Lung (tissue), 12 donors: Measurements from ENCODE around the gene XPC. TPM values are rescaled to one million over a fixed set of nuclear protein-coding genes. Genes with fewer than 3 reads are reported as not detected.

Source experiments
- ATAC-seq: fragments of 200-7000 bp; cut with Tn5 transposase; one replicate; pipeline ENCODE4 v1.9.1; 2020; ENCODE audit warnings: moderate number of reproducible peaks; ENCODE audit not compliant: insufficient read depth, low FRiP score
- DNase-seq, 3 donors: peaks; one replicate each; pipeline ENCODE4 v3.0.0-alpha.2; 2013 to 2017
- H3K27ac ChIP-seq, 2 donors: one replicate each; pipeline ENCODE4 v1.5.1; 2013; ENCODE audit warnings: mild to moderate bottlenecking in 2 of 2, moderate library complexity in 2 of 2, control low read depth in 1 of 2, inconsistent platforms in 1 of 2, low read depth in 1 of 2, low read length in 1 of 2
- H3K27me3 ChIP-seq, 3 donors: one replicate each; pipeline ENCODE4 v1.5.1; 2013; ENCODE audit warnings: low read length in 2 of 3; ENCODE audit not compliant: control insufficient read depth in 3 of 3, insufficient read depth in 3 of 3
- H3K36me3 ChIP-seq, 4 donors: one replicate each; pipeline ENCODE4 v1.5.1; 2013; ENCODE audit warnings: low read length in 4 of 4, mild to moderate bottlenecking in 1 of 4, moderate library complexity in 1 of 4; ENCODE audit not compliant: control insufficient read depth in 4 of 4, insufficient read depth in 4 of 4
- H3K4me1 ChIP-seq, 5 donors: one replicate each; pipeline ENCODE4 v1.5.1; 2013; ENCODE audit warnings: low read length in 5 of 5, mild to moderate bottlenecking in 2 of 5, moderate library complexity in 1 of 5; ENCODE audit not compliant: control insufficient read depth in 5 of 5, insufficient read depth in 5 of 5
- H3K4me3 ChIP-seq: one replicate; pipeline ENCODE4 v1.5.1; 2013; ENCODE audit warnings: mild to moderate bottlenecking, control low read depth, moderate library complexity
- H3K9ac ChIP-seq, 2 donors: one replicate each; pipeline ENCODE4 v1.5.1; 2013; ENCODE audit warnings: low read length in 2 of 2, control low read depth in 1 of 2; ENCODE audit not compliant: insufficient read depth in 1 of 2
- H3K9me3 ChIP-seq, 4 donors: one replicate each; pipeline ENCODE4 v1.5.1; 2013; ENCODE audit warnings: low read length in 3 of 4, mild to moderate bottlenecking in 1 of 4, moderate library complexity in 1 of 4; ENCODE audit not compliant: control insufficient read depth in 4 of 4, insufficient read depth in 3 of 4
- WGBS, 2 donors: extraction: QIAGEN DNeasy Blood & Tissue Kit; methylation state at CpG; one replicate each; pipeline ENCODE4 v1.1.7; 2013; 5-methylcytosine and 5-hydroxymethylcytosine counted together
- polyA plus RNA-seq, 2 donors: library from polyadenylated mRNA; stranded (reverse); fragments of 200-250 nt; gene quantifications; one replicate each; pipeline ENCODE4 v1.2.1, GENCODE V29; 2013
- total RNA-seq, 2 donors: library from RNA; depleted of rRNA in 1 of 2; stranded (reverse); fragments of >200 nt in 1 of 2; gene quantifications; one replicate each; pipeline ENCODE4 v1.2.1, GENCODE V29; 2014 to 2021
- TF ChIP-seq, protein P1 (sequence below): IDR thresholded peaks from 2 replicates; pipeline ENCODE4 v1.5.1; 2012; ENCODE audit warnings: mild to moderate bottlenecking; ENCODE audit errors: control extremely low read depth, extremely low read depth
- donor health status: control.
- donor health status: control.
- donor health status: Bipolar disorder and iron deficiency.
- donor health status: healthy.
- donor health status: DM: yes; HTN: yes; CAD: no.

The XPC gene
- total and polyA plus RNA-seq, 4 donors = 16.4 to 31.9 (median 23.7) TPM

DNA sequence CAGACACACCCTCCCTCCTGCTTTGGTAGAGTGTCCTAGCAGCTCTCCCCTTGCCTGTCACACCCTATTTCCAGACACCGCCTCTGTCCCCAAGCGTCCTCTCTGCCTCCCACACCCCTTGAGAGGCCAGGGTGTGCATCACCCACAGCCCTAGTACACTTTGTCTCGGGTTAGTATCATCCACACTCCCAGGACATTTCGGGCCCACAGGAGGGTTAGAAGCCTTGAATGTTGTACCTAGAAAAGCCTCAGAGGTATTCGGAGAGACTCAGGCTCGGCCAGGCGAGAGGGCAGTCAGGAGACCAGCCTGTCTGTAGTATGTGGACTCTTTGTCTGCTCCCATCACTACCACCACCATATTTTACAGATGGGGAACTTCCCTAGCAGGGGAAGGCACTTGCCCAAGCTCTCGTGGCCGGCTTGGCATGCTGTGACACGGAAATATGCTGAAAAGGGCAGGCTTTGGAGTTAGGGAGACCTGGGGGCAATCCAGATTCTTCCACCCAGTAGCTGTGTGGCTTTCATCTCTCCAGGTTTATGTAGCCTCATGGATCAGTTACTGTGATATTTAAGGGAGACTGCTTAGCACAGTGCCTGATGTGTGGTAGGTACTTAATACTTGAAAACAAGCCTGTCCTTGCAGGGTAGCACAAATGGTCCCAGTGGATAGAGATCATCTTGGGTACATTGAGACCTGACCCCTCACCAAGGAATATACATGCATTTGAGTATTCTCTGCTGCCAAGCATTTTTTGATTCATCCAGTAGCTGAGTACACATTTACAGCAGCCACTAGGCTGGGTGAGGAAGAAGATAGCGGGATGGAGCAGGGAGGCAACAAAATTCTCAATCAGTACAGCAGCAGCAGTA is 52.1 kb downstream of the XPC start:
- TF ChIP-seq, protein P1, sequence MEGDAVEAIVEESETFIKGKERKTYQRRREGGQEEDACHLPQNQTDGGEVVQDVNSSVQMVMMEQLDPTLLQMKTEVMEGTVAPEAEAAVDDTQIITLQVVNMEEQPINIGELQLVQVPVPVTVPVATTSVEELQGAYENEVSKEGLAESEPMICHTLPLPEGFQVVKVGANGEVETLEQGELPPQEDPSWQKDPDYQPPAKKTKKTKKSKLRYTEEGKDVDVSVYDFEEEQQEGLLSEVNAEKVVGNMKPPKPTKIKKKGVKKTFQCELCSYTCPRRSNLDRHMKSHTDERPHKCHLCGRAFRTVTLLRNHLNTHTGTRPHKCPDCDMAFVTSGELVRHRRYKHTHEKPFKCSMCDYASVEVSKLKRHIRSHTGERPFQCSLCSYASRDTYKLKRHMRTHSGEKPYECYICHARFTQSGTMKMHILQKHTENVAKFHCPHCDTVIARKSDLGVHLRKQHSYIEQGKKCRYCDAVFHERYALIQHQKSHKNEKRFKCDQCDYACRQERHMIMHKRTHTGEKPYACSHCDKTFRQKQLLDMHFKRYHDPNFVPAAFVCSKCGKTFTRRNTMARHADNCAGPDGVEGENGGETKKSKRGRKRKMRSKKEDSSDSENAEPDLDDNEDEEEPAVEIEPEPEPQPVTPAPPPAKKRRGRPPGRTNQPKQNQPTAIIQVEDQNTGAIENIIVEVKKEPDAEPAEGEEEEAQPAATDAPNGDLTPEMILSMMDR = no peak
- WGBS, 2 donors = 51 to 69% methylated on average over 11 of the region's 11 CpGs
- Histone ChIP-seq H3K9me3 (no peaks in the 10 kb centered on the region), H3K4me3 (peak overlapping the region; percentile 25), H3K36me3 (peaks cover 16 to 38% (median 18%) of the 10 kb centered on the region in 4 donors), H3K9ac (peak overlapping the region; percentile 69 to 82), H3K27me3 (no peaks in the 10 kb centered on the region), H3K4me1 (peaks cover 7 to 29% (median 17%) of the 10 kb centered on the region in 5 donors), H3K27ac (peak overlapping the region; percentile 97 to 98)
- no peak for ATAC-seq
- DNase-seq = no peak

DNA sequence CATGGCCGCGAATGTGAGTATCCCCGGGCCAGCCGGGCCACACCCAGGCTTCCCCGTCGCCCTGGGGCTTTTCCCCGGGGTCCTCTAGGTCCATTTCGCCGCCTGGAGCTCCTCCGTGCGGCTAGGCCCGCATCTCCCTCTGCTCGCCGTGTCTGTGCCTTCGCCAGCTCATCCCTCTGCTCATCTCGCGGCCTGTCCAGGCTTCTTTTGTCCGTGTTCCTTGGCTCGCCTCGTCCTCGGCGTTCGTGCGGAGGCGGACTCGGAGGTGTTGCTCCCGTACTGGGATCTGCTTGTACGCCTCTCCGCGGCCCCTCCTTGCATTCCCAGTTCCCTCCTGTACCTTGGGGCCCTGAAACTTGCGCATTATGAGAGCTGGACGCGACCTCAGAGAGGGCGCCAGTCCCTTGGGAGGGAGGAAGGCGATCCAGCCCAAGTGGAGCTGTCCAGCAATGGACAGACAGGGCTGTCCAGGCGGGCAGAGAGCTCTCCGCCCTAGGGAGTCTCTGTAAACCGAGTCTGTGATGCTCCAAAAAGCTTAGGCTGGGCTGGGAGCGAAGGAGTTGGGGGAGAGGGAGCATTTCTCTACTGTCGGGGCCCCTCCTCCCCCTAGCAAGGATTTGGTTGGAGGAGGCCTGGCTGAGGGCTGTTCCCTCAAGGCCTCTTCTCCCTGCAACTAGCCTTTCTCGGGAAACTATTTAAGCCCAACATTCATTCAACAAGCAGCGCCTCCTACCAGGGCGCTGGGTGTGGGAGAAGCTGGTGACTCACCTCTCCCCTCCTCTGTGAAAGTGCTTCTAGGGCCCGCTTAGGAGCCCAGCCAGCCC is 53.0 kb downstream of the XPC start:
- 0% methylated on average over 44 of the region's 44 CpGs for WGBS, 2 donors
- H3K4me1 ChIP-seq = peaks cover 7 to 29% (median 17%) of the 10 kb centered on the region in 5 donors

GRCh38 chr3:14124615-14125192 is 53.7 kb downstream of the XPC start, which contains the start of the genes CHCHD4 and TMEM43:
Gene CHCHD4 (minus strand): TSS chr3:14124870. CDS start chr3:14124676, 194 bp downstream.
Gene TMEM43 (plus strand): TSS chr3:14125052. CDS start chr3:14125194, 142 bp downstream.
- Histone ChIP-seq H3K27me3 (no peaks in the 10 kb centered on the region), H3K4me1 (peaks cover 7 to 29% (median 17%) of the 10 kb centered on the region in 5 donors), H3K36me3 (peaks cover 4 to 26% (median 7%) of the 10 kb centered on the region in 4 donors), H3K9ac (peak within 1 kb of the TSS; percentile 69 to 82), H3K9me3 (no peaks in the 10 kb centered on the region), H3K27ac (peak within 1 kb of the TSS; percentile 97 to 98), H3K4me3 (peak within 1 kb of the TSS; percentile 86)
- 0% methylated on average over 54 to 55 of the region's 55 CpGs for WGBS, 2 donors
- DNase-seq (peak; percentile 99 to 100 (median 99)), ATAC-seq (peak; percentile 84)
- TF ChIP-seq, protein P1 = no peak

More for the DNA sequence above, 53.0 kb downstream of the XPC start:
- H3K9ac ChIP-seq = peak overlapping the region; percentile 69 to 82
- H3K27me3 ChIP-seq = no peaks in the 10 kb centered on the region
- peak; percentile 64 for ATAC-seq
- peak overlapping the region; percentile 86 for H3K4me3 ChIP-seq
- peaks cover 8 to 30% (median 10%) of the 10 kb centered on the region in 4 donors for H3K36me3 ChIP-seq
- TF ChIP-seq, protein P1 = no peak
- H3K9me3 ChIP-seq = no peaks in the 10 kb centered on the region
- peak; percentile 72 to 80 (median 75) for DNase-seq
- peak overlapping the region; percentile 97 to 98 for H3K27ac ChIP-seq
